HepG2 (cell line): ENCODE measurements around the gene DHX16. TPM values are rescaled to one million over a fixed set of nuclear protein-coding genes. Genes with fewer than 3 reads are reported as not detected.
A peak's percentile ranks its signal among the peaks of the same experiment; 100 is the strongest.

Experiments used
- ATM ChIP-seq: fragments of 450-650 bp; IDR thresholded peaks from 2 replicates; pipeline ENCODE4 v1.7.1; 2017; ENCODE audit warnings: mild to moderate bottlenecking, borderline replicate concordance
- DPF2 ChIP-seq: sonication (generic); formaldehyde crosslinking; IDR thresholded peaks from 2 replicates; pipeline ENCODE4 v1.4.0; 2020; ENCODE audit warnings: mild to moderate bottlenecking, low read depth, missing genetic modification reagents, borderline replicate concordance
- ELF1 ChIP-seq: sonication (generic); formaldehyde crosslinking; IDR thresholded peaks from 2 replicates; pipeline ENCODE4 v1.4.0; 2020; ENCODE audit warnings: missing genetic modification reagents
- FOXA3 ChIP-seq: IDR thresholded peaks from 2 replicates; pipeline ENCODE4 v1.6.1; 2016; ENCODE audit warnings: missing genetic modification reagents, missing compliant biosample characterization
- HNRNPK ChIP-seq: fragments of 200-400 bp; formaldehyde crosslinking; IDR thresholded peaks from 2 replicates; pipeline ENCODE4 v1.6.1; 2018; ENCODE audit warnings: low read length, low read depth, moderate library complexity, mild to moderate bottlenecking; ENCODE audit not compliant: poor library complexity, severe bottlenecking
- NFRKB ChIP-seq: fragments of 450-650 bp; IDR thresholded peaks from 2 replicates; pipeline ENCODE4 v1.6.1; 2017
- NR2F2 ChIP-seq: IDR thresholded peaks from 2 replicates; pipeline ENCODE4 v1.6.1; 2012; ENCODE audit warnings: low read depth, inconsistent platforms, borderline replicate concordance
- PAF1 ChIP-seq: IDR thresholded peaks from 2 replicates; pipeline ENCODE4 v1.6.1; 2016; ENCODE audit warnings: missing genetic modification reagents, missing compliant biosample characterization
- PRPF4 ChIP-seq: fragments of 200-400 bp; formaldehyde crosslinking; IDR thresholded peaks from 2 replicates; pipeline ENCODE4 v1.6.1; 2016; ENCODE audit warnings: low read length, low read depth; ENCODE audit not compliant: poor library complexity, severe bottlenecking
- TBL1XR1 ChIP-seq: fragments of 150-350 bp; IDR thresholded peaks from 2 replicates; pipeline ENCODE4 v1.6.1; 2014; ENCODE audit warnings: borderline replicate concordance, low read length; ENCODE audit not compliant: partially characterized antibody
- ZBTB1 ChIP-seq: sonication (generic); formaldehyde crosslinking; IDR thresholded peaks from 2 replicates; pipeline ENCODE4 v1.4.0; 2020; ENCODE audit warnings: missing genetic modification reagents, borderline replicate concordance
- ZC3H4 ChIP-seq: sonication (generic); formaldehyde crosslinking; IDR thresholded peaks from 2 replicates; pipeline ENCODE4 v1.4.0; 2020; ENCODE audit warnings: missing genetic modification reagents, borderline replicate concordance
- ZFP82 ChIP-seq: sonication (generic); formaldehyde crosslinking; IDR thresholded peaks from 2 replicates; pipeline ENCODE4 v1.5.1; 2020; ENCODE audit warnings: mild to moderate bottlenecking, missing genetic modification reagents, borderline replicate concordance
- ZIK1 ChIP-seq: sonication (generic); formaldehyde crosslinking; IDR thresholded peaks from 2 replicates; pipeline ENCODE4 v1.5.0; 2020; ENCODE audit warnings: mild to moderate bottlenecking, low read depth, missing genetic modification reagents, borderline replicate concordance
- ZNF224 ChIP-seq: sonication (generic); formaldehyde crosslinking; IDR thresholded peaks from 2 replicates; pipeline ENCODE4 v1.5.0; 2020; ENCODE audit warnings: mild to moderate bottlenecking, missing genetic modification reagents
- ZNF468 ChIP-seq: sonication (generic); formaldehyde crosslinking; IDR thresholded peaks from 2 replicates; pipeline ENCODE4 v1.8.0; 2022; ENCODE audit warnings: mild to moderate bottlenecking, moderate library complexity, missing genetic modification reagents
- ZNF496 ChIP-seq: sonication (generic); formaldehyde crosslinking; IDR thresholded peaks from 2 replicates; pipeline ENCODE4 v1.8.1; 2023; ENCODE audit warnings: mild to moderate bottlenecking, moderate library complexity, missing genetic modification reagents; ENCODE audit not compliant: insufficient replicate concordance
- ZNF75D ChIP-seq: sonication (generic); formaldehyde crosslinking; IDR thresholded peaks from 2 replicates; pipeline ENCODE4 v1.8.1; 2023; ENCODE audit warnings: missing genetic modification reagents, mild to moderate bottlenecking, borderline replicate concordance
- ZNF883 ChIP-seq: sonication (generic); formaldehyde crosslinking; IDR thresholded peaks from 2 replicates; pipeline ENCODE4 v1.5.1; 2020; ENCODE audit warnings: mild to moderate bottlenecking, missing genetic modification reagents; ENCODE audit errors: not compliant biosample characterization
- polyA plus RNA-seq, 8 experiments: library from polyadenylated mRNA; depleted of rRNA in 3 of 8; stranded (reverse) in 7 of 8; unstranded in 1 of 8; fragments of >200 nt; fragmentation: Illumina TruSeq in 4 of 8; extraction: Trizol in 4 of 8; gene quantifications; 2 replicates each; pipeline versions ENCODE4 v1.2.1 to v1.2.3, GENCODE V29; 2011 to 2016; ENCODE audit warnings: low read depth in 4 of 8, missing spikeins in 1 of 8, mixed read lengths in 1 of 8; ENCODE audit not compliant: insufficient read depth in 1 of 8
- total RNA-seq, 5 experiments: library from RNA; depleted of rRNA; stranded (reverse); fragments of >200 nt; fragmentation: Illumina TruSeq; extraction: Trizol; gene quantifications; 2 replicates each; pipeline ENCODE4 v1.2.3, GENCODE V29; 2016; ENCODE audit warnings: low read depth in 1 of 5
- TF ChIP-seq, protein P1 (sequence below): sonication (generic); formaldehyde crosslinking; IDR thresholded peaks from 2 replicates; pipeline ENCODE4 v1.4.0; 2020; ENCODE audit warnings: missing genetic modification reagents
- TF ChIP-seq, protein P2 (sequence below): sonication (generic); formaldehyde crosslinking; IDR thresholded peaks from 2 replicates; pipeline ENCODE4 v1.4.0; 2020; ENCODE audit warnings: mild to moderate bottlenecking, low read depth, missing genetic modification reagents
- TF ChIP-seq, protein P3 (sequence below): sonication (generic); formaldehyde crosslinking; IDR thresholded peaks from 2 replicates; pipeline ENCODE4 v1.4.0; 2020; ENCODE audit warnings: mild to moderate bottlenecking, missing genetic modification reagents
- TF ChIP-seq, protein P4 (sequence below): IDR thresholded peaks from 2 replicates; pipeline ENCODE4 v1.6.1; 2016
- TF ChIP-seq, protein P5 (sequence below): sonication (generic); formaldehyde crosslinking; IDR thresholded peaks from 2 replicates; pipeline ENCODE4 v1.4.0; 2020; ENCODE audit warnings: mild to moderate bottlenecking, low read depth, missing genetic modification reagents

Gene DHX16
- total and polyA plus RNA-seq, 2 of the 13 experiments (the other 11 are each of a cell fraction or from before 2014, with no cell fraction given) = 57.0 to 58.5 TPM

DNA sequence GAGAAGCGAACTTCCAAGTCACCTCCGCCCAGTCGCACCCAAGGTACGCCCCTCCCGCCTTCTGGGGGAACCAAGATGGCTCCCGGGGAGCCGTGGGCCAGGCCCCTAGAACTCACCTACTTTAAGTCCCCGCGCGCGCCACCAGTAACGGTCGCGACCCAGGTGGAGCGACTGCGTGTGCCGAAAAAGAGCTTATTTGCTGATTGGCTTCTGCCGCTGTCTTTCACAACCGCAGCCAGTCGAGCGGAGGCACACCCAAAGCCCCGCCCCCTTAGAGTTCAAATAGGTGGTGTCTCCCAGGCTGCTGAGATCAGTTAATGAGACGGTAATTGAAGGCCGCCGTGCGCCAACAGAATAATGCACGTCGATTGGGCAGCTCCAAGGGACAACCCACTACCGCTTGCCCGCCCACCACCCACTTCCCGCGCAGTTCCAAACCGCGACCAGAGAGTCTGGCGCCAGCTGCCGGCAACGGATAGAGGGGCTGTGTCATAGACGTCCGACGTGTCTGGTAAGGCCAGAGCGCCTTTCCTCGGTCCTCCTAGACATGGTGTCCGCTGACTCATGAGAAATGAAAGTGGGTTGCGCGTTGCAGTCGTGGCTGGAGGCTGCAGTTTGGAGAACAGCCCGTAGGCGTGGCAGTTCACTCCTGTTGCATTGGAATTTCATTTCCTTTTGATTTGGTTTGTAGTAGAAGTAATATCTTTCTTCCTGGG is 44.5 kb upstream of the DHX16 start, which contains the start of gene MDC1 (continued):
- TF ChIP-seq, protein P1, sequence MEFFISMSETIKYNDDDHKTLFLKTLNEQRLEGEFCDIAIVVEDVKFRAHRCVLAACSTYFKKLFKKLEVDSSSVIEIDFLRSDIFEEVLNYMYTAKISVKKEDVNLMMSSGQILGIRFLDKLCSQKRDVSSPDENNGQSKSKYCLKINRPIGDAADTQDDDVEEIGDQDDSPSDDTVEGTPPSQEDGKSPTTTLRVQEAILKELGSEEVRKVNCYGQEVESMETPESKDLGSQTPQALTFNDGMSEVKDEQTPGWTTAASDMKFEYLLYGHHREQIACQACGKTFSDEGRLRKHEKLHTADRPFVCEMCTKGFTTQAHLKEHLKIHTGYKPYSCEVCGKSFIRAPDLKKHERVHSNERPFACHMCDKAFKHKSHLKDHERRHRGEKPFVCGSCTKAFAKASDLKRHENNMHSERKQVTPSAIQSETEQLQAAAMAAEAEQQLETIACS (CRISPR knock-in tag) = no peak; the same call in 1 of the 2 replicates
- TF ChIP-seq ATM (no peak), DPF2 (0 out of 2 replicates have a peak, but pooled peaks have one; percentile 29), PAF1 (no peak), ZNF496 (no peak), ELF1 (peak; percentile 86), NR2F2 (peak; percentile 14; the same call in 1 of the 2 replicates), ZNF75D (CRISPR knock-in tag) (no peak), HNRNPK (no peak), ZBTB1 (CRISPR knock-in tag) (no peak), TBL1XR1 (no peak), PRPF4 (no peak), ZNF883 (CRISPR knock-in tag) (peak; percentile 71), ZIK1 (CRISPR knock-in tag) (peak; percentile 72; the same call in 1 of the 2 replicates), ZNF224 (CRISPR knock-in tag) (peak; percentile 92), ZFP82 (CRISPR knock-in tag) (0 out of 2 replicates have a peak, but pooled peaks have one; percentile 65), FOXA3 (CRISPR knock-in tag) (peak; percentile 80), ZNF468 (CRISPR knock-in tag) (no peak), ZC3H4 (CRISPR knock-in tag) (no peak; the same call in 1 of the 2 replicates), NFRKB (peak; percentile 76)
- TF ChIP-seq, protein P2, sequence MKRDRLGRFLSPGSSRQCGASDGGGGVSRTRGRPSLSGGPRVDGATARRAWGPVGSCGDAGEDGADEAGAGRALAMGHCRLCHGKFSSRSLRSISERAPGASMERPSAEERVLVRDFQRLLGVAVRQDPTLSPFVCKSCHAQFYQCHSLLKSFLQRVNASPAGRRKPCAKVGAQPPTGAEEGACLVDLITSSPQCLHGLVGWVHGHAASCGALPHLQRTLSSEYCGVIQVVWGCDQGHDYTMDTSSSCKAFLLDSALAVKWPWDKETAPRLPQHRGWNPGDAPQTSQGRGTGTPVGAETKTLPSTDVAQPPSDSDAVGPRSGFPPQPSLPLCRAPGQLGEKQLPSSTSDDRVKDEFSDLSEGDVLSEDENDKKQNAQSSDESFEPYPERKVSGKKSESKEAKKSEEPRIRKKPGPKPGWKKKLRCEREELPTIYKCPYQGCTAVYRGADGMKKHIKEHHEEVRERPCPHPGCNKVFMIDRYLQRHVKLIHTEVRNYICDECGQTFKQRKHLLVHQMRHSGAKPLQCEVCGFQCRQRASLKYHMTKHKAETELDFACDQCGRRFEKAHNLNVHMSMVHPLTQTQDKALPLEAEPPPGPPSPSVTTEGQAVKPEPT (CRISPR knock-in tag) = no peak
- TF ChIP-seq, protein P3, sequence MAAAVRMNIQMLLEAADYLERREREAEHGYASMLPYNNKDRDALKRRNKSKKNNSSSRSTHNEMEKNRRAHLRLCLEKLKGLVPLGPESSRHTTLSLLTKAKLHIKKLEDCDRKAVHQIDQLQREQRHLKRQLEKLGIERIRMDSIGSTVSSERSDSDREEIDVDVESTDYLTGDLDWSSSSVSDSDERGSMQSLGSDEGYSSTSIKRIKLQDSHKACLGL (CRISPR knock-in tag) = peak; percentile 42
- TF ChIP-seq, protein P4, sequence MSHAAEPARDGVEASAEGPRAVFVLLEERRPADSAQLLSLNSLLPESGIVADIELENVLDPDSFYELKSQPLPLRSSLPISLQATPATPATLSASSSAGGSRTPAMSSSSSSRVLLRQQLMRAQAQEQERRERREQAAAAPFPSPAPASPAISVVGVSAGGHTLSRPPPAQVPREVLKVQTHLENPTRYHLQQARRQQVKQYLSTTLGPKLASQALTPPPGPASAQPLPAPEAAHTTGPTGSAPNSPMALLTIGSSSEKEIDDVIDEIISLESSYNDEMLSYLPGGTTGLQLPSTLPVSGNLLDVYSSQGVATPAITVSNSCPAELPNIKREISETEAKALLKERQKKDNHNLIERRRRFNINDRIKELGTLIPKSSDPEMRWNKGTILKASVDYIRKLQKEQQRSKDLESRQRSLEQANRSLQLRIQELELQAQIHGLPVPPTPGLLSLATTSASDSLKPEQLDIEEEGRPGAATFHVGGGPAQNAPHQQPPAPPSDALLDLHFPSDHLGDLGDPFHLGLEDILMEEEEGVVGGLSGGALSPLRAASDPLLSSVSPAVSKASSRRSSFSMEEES (CRISPR knock-in tag) = peak; percentile 75
- TF ChIP-seq, protein P5, sequence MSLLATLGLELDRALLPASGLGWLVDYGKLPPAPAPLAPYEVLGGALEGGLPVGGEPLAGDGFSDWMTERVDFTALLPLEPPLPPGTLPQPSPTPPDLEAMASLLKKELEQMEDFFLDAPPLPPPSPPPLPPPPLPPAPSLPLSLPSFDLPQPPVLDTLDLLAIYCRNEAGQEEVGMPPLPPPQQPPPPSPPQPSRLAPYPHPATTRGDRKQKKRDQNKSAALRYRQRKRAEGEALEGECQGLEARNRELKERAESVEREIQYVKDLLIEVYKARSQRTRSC = no peak
